ENCODE data around the gene LMO2. TPM values are rescaled to one million over a fixed set of nuclear protein-coding genes. Genes with fewer than 3 reads are reported as not detected.
A peak's percentile ranks its signal among the peaks of the same experiment; 100 is the strongest.
"Not testable (repeated sequence)": the region's sequence is repeated elsewhere in the genome, so short reads cannot be mapped to it uniquely, and the experiment has no call there.

Gene LMO2
- total and polyA plus RNA-seq, 2 donors (not counting 3 experiments of a cell fraction or from before 2014, with no cell fraction given), result 60.4 to 66.8 TPM

GRCh38 chr11:33932721-33933120 lies 40.8 kb upstream of the LMO2 start:
- no TSS peak for BruUV-seq (replicated peaks)
- Histone ChIP-seq H3K4me2 (ENCODE audit: insufficient read depth, low read length) (peak overlapping the region; percentile 46), H3K27me3 (ENCODE audit: control insufficient read depth in 2 of 2, insufficient read depth in 2 of 2, low read length in 2 of 2) (no peaks in the 10 kb centered on the region), H3K36me3 (ENCODE audit: control insufficient read depth in 2 of 2, extremely low read depth in 1 of 2, insufficient read depth in 2 of 2, low read length in 2 of 2) (no peaks in the 10 kb centered on the region), H3K79me2 (ENCODE audit: control insufficient read depth, insufficient read depth, low read length) (no peaks in the 10 kb centered on the region), H2AFZ (ENCODE audit: low read depth, low read length) (peak overlapping the region; percentile 42), H3K9me1 (replicated peaks; ENCODE audit: control insufficient read depth, extremely low read depth, insufficient read depth, low read length) (no peaks in the 10 kb centered on the region), H4K20me1 (replicated peaks; ENCODE audit: control insufficient read depth, extremely low read depth, insufficient read depth, low read length) (no peaks in the 10 kb centered on the region), H3K9ac (replicated peaks; ENCODE audit: extremely low read depth, insufficient read depth, low read length) (no peak overlapping the region), H3K27ac (ENCODE audit: insufficient read depth, low read depth, low read length) (peak overlapping the region; percentile 25), H3K9me3 (replicated peaks; ENCODE audit: control insufficient read depth, insufficient read depth, low read length) (no peaks in the 10 kb centered on the region), H3K4me1 (ENCODE audit: control insufficient read depth, extremely low read depth, insufficient read depth, low read length) (peaks cover 67% of the 10 kb centered on the region), H3K4me3 (replicated peaks in 1 of 3; ENCODE audit: insufficient read depth in 1 of 3, low read depth in 1 of 3, low read length in 3 of 3) (no peak overlapping the region)
- TF ChIP-seq JUN (IDR thresholded peaks at IDR 0.05; ENCODE audit: borderline replicate concordance, insufficient read depth, insufficient read length, low read depth), result no peak
- no peak for TF ChIP-seq MAX (IDR thresholded peaks at IDR 0.05; ENCODE audit: insufficient read depth, insufficient read length)
- no peak for TF ChIP-seq EZH2 (IDR thresholded peaks at IDR 0.05; ENCODE audit: borderline replicate concordance, low read depth, low read length, severe bottlenecking)
- TF ChIP-seq POLR2AphosphoS5 (IDR thresholded peaks at IDR 0.05; ENCODE audit: insufficient read depth, low read depth, low read length), result peak; percentile 53
- DNase-seq (ENCODE audit: low read depth, low spot score), result peak; percentile 45
- dilution Hi-C loops (cut with MboI; ENCODE audit: extremely low pct_ligation_motif_present, low sequenced_read_pairs), result no loop called here
- POLR2A ChIA-PET, result no interaction called here
- FAIRE-seq, result no peak
- CTCF ChIA-PET, result no interaction called here
- intact Hi-C loops (cut with micrococcal nuclease), result loop anchor here (5.0 kb wide), 2 partner anchors 120 to 230 kb away; partner anchors contain the start of genes C11orf91 and CAPRIN1

- intact Hi-C loops (cut with micrococcal nuclease), result loop anchor here (2.0 to 5.0 kb wide), 5 partner anchors 33 to 230 kb away; partner anchors contain the start of genes C11orf91 and CAPRIN1
- H3K79me2 ChIP-seq (ENCODE audit: control insufficient read depth, insufficient read depth, low read length); POLR2A ChIA-PET; H3K9me3 ChIP-seq (replicated peaks; ENCODE audit: control insufficient read depth, insufficient read depth, low read length); FAIRE-seq; DNase-seq (ENCODE audit: low read depth, low spot score); H2AFZ ChIP-seq (ENCODE audit: low read depth, low read length); BruUV-seq (replicated peaks); H4K20me1 ChIP-seq (replicated peaks; ENCODE audit: control insufficient read depth, extremely low read depth, insufficient read depth, low read length); H3K9me1 ChIP-seq (replicated peaks; ENCODE audit: control insufficient read depth, extremely low read depth, insufficient read depth, low read length); dilution Hi-C loops (cut with MboI; ENCODE audit: extremely low pct_ligation_motif_present, low sequenced_read_pairs); H3K9ac ChIP-seq (replicated peaks; ENCODE audit: extremely low read depth, insufficient read depth, low read length); H3K27me3 ChIP-seq (ENCODE audit: control insufficient read depth in 2 of 2, insufficient read depth in 2 of 2, low read length in 2 of 2); H3K4me3 ChIP-seq (replicated peaks in 1 of 3; ENCODE audit: insufficient read depth in 1 of 3, low read depth in 1 of 3, low read length in 3 of 3); H3K4me2 ChIP-seq (ENCODE audit: insufficient read depth, low read length); H3K36me3 ChIP-seq (ENCODE audit: control insufficient read depth in 2 of 2, extremely low read depth in 1 of 2, insufficient read depth in 2 of 2, low read length in 2 of 2): not testable (repeated sequence)
- CTCF ChIA-PET, result interaction anchor here (2.1 to 2.3 kb wide), 2 partner anchors 32 to 40 kb away, joined by 10 to 17 read pairs; no protein-coding TSS in a partner anchor
- Histone ChIP-seq H3K27ac (ENCODE audit: insufficient read depth, low read depth, low read length) (peak overlapping the region; percentile 97), H3K4me1 (ENCODE audit: control insufficient read depth, extremely low read depth, insufficient read depth, low read length) (peaks cover 60% of the 10 kb centered on the region)
These were observed 40.0 kb upstream of the LMO2 start for GRCh38 chr11:33931739-33932366.

Measured in endothelial cell of umbilical vein (primary cell).